B cell (primary cell): ENCODE data around the gene PHF21B.

Experiments
- CTCF ChIP-seq: fragments of 200-600 bp; IDR thresholded peaks from one replicate; pipeline ENCODE4 v1.8.0; 2022; ENCODE audit warnings: antibody characterized with exemption, mild to moderate bottlenecking
- EZH2 ChIP-seq: IDR thresholded peaks from 2 replicates; pipeline ENCODE4 v1.6.1; 2012; ENCODE audit warnings: borderline replicate concordance, low read depth, mild to moderate bottlenecking, moderate library complexity, low read length; ENCODE audit not compliant: insufficient read depth, poor library complexity, severe bottlenecking

GRCh38 chr22:44954149-44954548, 55.7 kb downstream of the PHF21B start:
- TF ChIP-seq EZH2 (no peak), CTCF (no peak)
